HG02981 (cell line): ENCODE data around the gene ZNF483.
"Not testable (repeated sequence)": the region's sequence is repeated elsewhere in the genome, so short reads cannot be mapped to it uniquely, and the experiment has no call there.

ENCODE experiments used
- ATAC-seq: cut with Tn5 transposase; IDR thresholded peaks from one replicate; pipeline ENCODE4 v1.9.1; 2021; ENCODE audit warnings: mild to moderate bottlenecking, moderate library complexity; ENCODE audit not compliant: unreplicated experiment

Gene ZNF483

DNA sequence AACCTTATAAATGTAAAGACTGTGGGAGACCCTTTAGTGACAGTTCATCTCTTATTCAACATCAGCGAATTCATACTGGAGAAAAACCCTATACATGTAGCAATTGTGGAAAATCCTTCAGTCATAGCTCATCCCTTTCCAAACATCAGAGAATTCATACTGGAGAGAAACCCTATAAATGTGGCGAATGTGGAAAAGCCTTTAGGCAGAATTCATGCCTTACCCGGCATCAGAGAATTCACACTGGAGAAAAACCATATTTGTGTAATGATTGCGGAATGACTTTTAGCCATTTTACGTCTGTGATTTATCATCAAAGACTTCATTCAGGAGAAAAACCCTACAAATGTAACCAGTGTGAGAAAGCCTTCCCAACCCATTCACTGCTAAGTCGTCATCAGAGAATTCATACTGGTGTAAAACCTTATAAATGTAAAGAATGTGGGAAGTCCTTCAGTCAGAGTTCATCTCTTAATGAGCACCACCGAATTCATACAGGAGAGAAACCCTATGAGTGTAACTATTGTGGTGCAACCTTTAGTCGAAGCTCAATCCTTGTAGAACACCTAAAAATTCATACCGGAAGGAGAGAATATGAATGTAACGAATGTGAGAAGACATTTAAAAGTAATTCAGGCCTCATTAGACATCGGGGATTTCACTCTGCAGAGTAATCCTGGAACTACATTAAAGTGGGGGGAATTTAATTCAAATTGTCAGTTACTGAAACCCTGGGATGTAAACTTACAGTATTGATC, 17.7 kb downstream of the ZNF483 start:
- no peak for ATAC-seq

DNA sequence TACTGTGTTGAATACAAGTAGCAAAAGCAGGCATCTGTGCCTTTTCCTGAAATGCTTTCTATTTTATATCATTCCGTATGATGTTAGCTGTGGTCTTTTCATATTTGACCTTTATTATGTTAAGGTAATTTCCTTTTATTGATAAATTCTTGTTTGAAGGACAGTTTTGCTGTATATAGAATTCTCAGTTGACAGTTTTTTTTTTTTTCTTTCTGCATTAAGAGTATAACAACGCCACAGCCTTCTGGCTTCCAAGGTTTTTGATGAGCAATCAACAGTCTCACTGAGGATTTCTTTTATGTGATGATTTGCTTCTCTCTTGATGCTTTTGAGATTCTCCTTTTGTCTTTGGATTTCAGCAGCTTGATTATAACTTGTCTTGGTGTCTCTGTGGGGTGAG, 23.6 kb downstream of the ZNF483 start:
- no peak for ATAC-seq

DNA sequence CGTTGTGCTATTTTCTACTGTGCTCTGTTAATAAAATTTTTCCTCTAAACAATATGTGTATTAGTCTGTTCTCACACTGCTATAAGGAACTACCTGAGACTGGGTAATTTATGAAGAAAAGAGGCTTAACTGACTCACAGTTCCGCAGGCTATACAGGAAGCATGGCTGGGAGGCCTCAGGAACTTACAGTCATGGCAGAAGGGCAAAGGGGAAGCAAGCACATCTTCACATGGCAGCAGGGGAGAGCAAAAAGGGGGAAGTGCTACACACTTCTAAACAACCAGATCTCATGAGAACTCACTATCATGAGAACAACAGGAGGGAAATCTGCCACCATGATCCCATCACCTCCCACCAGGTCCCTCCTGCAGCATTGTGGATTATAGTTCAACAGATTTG, 30.4 kb downstream of the ZNF483 start:
- not testable (repeated sequence) for ATAC-seq

DNA sequence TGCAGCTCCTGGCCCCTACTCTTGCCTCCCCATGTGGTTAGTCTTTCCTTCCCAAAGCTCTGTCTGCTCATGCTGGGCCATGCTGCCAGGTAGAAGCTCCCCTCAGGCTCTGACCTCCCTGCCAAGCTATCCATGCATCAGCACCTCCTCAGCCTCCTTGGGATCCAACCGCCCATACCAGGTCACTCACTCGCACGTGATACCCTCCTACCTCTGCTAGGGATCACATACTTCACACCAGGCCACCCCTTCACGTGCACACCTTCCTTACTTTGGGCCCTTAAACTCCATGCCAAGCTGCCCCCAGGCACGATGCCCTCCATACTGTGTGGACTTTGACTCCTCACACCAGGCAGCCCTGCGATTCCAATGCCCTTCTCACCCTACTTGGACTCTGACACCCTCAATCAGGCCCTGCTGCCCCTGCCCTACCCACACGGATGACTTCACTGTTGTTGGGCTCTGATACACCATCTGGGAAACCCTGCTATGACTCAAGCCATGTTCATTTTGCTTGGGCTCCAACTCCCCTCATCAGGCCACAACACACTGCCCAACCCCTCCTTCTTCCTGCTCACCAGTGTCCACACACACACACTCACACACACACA, 34.1 kb downstream of the ZNF483 start:
- ATAC-seq = no peak

DNA sequence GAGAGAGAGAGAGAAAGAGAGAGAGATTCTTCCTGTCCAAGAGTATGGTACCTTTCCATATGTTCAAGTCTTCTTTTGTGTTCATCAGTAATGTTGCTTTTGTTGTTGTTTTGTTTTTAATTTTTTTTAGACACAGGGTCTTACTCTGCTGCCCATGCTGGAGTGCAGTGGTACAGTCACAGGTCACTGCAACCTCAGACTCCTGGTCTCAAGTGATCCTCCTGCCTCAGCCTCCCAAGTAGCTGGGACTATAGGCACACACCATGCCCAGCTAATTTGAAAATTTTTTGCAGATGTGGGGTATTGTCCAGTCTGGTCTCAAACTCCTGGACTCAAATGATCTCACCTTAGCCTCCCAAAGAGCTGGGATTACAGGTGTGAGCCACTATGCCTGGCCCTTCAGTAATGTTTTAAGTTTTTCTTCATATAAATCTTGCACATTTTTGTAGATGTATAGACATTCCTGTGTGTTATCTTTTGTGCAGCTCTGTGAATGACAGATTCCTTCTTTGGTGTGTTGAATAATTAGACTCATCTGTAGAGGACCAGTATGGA, 36.3 kb downstream of the ZNF483 start:
- no peak for ATAC-seq

DNA sequence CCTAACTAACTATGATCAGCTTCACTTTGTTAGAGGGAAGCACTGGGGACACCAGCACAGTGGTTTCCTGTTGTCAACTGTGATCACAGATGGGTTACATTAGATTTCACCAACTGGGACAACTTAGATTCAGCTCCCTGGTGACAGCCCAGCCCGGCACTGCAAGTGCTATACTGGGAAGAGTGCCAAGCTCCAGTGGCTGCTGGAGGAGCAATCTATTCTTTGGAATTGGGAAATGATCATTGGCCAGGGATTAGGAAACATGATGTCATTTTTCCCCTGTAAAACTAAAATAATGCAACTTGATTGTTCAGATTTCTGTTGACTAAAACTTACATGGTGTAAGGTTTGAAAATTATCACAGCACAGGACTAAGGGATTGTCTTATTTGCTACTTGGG, 41.3 kb downstream of the ZNF483 start:
- ATAC-seq = no peak

DNA sequence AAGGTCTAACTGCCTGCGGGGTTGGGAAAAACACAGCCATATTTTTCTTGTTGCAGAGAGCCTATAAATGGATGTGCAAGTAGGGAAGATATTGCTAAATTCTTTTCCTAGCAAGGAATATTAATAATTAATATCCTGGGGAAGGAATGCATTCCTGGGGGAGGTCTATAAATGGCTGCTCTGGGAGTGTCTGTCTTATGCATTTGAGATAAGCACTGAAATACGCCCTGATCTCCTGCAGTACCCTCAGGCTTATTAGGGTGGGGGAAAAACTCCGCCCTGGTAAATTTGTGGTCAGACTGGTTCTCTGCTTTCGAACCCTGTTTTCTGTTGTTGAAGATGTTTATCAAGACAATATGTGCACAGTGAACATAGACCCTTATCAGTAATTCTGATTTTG, 43.1 kb downstream of the ZNF483 start:
- ATAC-seq = not testable (repeated sequence)

DNA sequence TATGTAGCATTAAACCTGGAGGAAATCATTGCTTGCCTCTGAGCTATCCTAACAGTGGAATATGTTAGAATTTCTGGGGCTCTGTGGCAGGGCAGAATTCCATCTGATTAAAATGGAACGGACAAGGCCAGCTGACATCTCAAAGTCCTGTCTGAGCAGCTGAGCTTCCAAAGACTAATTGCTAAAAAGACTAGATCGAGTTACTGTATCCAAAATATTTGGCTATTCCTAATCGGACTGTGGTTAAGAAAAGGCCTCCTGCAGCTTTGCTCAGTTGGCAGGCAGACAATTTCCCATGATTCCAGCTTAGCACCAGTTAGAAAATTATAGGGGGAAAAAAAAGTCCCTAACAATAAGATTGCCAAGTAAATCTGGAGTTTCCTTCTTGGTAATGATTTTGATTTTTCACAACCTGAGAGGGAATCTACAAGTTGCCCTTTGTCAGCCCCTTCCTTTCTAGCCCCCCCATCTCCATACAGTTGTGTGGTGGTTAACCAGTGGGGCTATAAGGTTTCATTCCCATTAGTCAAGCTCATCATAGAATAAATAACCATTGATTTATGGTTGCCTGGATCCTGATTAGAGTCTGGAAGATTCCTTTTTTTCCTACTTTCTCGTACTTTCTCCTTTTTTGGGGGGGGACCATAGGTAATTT, 48.1 kb downstream of the ZNF483 start:
- no peak for ATAC-seq

DNA sequence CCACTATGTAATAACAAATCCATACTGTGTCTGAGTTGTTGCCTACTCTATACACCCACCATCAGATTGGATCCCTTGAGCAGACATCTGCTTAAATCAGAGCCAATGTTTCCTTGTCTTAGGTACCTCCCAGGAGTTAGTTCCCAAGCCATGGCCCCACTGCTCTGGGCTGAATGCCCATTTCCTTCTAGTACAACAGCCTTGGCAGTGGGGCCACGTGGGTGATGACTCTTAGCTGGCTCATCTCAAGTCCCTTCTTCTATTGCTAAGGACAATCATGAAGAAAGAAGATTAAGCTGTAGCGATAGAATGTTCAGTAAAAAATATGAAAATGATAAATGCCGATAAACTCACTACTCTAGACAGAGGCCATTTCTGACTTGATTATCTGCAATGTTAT, 57.9 kb downstream of the ZNF483 start:
- no peak for ATAC-seq

DNA sequence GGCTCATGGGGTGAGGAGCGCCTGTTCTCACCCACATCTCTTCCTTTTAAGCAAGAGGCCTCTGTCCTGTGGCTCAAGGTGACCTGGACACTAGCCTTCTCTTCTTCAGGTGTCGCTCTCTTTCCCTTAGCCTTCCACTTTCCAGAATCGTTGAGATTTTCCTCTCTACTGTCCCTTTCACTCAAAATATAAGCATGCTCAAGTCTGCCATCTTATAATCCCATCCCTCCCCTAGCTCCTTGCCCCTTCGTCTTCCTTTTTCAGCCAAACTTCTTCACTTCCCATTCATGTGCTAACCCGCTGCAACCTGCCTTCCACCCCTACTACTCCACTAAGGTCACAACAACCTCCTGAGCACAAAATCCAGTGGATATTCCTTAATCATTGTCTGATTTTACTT, 61.4 kb downstream of the ZNF483 start:
- ATAC-seq = no peak

DNA sequence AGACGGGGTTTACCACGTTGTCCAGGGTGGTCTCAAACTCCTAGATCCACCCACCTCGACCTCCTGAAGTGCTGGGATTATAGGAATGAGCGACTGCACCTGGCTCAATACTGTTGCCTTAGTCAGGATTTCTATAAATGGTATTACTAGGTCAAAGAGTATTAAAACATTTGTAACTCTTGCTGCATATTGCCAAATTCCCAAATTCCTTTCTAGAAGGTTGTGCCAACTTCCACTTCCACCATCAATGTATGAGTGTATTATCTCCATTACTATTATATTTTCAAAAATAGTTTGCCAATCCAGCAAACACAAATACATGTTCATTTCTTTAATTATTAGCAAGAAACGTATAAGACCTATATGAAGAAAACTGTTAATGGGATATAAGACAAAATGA, 63.9 kb downstream of the ZNF483 start:
- no peak for ATAC-seq

DNA sequence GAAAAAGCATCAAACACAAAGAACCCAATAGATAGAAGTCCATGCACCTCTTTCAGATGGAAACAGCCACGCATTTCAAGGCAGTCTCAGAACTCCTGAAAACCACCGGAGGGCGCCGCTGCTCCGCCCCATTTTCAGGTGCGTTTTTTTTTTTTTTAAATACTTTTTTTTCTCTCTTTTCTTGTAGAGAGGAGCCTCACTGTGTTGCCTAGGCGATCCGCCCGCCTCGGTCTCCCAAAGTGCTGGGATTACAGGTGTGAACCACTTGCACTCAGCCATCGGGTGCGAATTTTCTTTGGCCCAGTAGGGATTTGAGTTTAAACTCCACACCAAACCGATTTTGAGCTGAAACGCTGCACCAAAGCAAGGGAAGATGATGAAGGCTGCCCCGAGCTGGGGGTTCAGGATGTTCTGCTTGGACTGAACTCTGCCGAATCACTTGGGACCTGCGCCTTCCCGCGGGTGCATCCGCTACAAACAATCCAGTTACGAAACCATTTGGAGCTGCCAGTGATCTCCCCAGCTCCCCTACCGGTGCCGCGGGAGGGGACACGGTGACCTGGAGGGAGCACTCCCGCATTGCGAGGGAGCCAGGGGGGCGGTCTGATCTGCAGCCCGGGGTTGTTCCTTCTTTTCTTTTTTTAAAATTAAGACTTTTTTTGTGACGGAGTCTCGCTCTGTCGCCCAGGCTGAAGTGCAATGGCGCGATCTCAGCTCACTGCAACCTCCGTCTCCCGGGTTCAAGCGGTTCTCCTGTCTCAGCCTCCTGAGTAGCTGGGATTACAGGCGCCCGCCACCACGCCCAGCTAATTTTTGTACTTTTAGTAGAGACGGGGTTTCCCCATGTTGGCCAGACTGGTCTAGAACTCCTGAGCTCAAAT, 73.1 kb downstream of the ZNF483 start:
- ATAC-seq = no peak

DNA sequence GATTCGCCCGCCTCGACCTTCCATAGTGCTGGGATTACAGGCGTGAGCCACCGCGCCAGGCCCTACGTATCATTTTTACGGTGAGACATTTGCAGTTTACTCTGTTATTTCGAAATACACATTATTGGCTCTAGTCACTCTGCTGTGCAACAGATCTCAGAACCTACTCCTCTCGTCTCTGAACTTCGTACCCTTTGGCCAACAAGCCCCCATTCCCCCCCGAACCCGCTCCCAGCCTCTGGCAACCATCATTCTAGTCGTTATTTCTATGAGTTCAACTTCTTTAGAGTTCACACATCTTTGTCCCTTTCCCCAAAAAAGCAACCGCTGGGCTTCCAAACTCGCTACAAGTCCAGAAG, 73.7 kb downstream of the ZNF483 start:
- ATAC-seq = no peak

DNA sequence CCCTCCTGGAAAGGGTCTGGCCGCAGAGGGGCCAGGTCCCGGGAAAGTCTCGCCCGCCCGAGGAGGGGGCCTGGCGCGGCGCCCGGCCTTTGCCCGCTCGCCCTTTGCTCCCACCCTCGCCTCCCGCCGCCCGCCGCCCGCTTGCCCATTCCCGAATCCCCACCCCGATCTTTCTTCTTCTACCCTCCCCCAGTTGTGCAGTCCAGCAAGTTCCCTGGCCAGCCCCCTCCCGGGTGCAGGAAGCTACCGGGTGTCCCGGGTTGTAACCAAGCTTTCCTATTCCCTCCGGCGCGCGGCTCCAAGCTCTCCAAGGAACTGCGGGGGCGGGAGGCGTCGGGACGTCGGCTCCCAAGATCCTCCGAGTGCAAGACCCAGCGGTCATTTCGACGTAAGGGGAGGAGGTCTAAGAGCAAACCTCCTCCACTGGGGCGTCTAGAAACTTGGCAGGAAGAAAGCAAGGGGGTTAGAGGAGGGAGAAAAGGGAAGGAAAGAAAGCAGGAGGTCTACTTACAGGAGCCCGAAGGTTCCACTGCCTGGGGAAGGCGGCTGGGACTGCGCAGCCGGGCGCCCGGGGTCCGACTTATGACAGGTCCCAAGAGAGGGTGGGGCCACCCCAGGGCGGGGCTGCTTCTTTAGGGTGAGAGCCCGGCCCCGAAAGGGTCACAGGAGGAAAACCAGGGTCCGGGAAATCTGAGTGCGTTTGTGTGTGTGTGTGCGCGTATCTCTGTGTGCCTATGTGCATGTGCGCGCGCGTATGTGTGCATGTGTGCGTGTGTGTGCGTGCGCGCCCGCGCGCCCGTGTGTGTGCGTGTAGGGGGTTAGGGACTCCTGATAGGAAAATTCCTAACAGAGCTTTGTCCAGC, 74.3 kb downstream of the ZNF483 start, which contains the start of gene PTGR1:
Gene PTGR1, minus strand, starts transcription at position 556 of the 863 bp plus-strand sequence. CDS start 2,225 bp downstream, outside the sequence.
- ATAC-seq = no peak

DNA sequence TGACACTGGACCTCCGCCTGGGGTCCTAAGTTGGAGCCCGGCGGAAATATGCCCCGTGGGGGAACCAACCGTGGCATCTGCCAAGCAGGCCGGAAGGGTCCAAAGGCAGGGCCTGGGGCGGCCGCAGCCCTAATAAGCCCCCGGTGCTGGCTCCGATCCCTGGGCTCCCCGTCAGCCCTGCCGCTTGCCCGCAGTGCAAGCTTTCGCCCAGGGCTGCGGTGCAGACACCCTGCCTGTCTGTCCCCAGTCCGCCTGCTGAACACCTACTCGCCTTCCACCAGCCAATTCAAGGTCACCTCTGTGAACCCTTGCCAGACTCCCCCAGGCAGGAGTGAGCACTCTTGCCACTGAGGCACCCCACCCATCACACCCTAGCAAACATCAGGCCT, 75.0 kb downstream of the ZNF483 start:
- no peak for ATAC-seq

DNA sequence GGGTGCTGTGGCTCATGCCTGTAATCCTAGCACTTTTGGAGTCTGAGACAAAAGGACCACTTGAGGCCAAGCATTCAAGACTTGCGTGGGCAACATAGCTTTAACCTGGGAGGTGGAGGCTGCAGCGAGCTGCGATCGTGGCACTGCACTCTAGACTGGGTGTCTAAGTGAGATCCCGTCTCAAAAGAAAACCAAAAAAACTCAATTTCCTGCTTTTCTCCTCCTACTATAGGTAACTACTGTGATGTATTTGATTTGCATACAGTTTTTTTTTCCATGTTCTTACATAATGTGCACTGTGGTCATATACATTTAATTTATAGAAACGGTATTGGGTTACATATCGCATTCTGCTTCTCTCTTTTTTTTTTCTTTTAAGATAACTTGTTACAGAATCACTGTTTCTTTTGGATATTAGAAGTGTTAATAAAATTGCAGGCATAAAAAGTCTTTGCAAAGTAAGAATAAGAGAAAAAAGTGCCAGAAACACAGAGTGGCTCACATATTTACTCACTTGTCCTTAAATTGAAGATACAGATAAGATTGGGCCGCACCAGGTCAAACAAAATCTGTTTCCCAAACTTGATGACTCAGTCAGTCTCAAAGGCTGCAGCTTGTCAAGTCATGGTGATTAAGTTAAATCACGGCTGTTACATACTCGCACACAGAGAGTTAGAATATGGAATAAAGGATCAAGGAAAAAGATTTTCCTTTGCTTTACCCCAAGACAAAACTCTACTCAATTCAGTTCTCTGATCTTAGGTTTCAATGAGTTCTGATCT, 76.4 kb downstream of the ZNF483 start:
- ATAC-seq = no peak

DNA sequence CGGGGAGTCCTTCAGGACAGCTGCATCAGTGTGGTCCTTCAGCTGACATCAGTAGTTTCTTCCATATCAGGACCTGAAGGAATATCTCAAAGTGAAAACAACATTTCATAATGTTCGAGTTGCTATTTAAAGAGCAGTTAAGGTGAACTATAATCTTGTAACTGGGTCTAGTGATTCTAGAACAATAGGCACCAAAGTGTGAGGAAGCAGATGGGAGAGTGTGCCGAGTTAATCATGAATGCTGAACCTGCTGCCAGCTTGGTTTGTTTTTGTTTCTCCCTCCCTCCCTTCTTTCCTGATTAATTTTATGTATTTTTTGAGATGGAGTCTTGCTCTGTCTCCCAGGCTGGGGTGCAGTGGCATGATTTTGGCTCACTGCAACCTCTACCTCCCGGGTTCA, 78.1 kb downstream of the ZNF483 start:
- ATAC-seq = no peak

DNA sequence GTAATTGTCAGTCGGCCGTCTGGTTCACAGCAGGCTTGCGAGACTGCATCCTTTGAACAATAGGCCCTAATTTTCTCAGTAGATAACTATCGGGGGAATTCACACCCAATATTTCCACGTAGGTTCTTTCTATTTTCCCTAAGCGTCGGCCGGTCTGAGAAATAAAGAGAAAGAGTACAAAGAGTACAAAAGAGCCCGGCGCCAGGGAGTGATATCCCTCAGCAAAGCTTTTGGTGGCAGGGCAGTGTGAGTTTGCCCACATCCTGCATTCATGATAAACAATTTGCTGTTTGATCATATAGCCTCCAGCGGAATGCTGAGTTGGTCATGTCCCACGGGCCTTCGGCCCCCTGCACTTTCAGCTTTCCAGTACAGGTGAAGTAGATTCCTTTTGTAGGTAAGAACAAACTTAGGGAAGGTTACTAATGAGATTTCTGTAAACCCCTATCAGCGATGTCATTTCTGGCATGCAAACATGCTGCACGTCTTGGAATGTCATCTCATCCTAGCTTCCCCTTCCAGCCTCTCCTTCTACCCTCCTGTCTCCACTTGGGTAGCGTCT, 79.2 kb downstream of the ZNF483 start:
- no peak for ATAC-seq

DNA sequence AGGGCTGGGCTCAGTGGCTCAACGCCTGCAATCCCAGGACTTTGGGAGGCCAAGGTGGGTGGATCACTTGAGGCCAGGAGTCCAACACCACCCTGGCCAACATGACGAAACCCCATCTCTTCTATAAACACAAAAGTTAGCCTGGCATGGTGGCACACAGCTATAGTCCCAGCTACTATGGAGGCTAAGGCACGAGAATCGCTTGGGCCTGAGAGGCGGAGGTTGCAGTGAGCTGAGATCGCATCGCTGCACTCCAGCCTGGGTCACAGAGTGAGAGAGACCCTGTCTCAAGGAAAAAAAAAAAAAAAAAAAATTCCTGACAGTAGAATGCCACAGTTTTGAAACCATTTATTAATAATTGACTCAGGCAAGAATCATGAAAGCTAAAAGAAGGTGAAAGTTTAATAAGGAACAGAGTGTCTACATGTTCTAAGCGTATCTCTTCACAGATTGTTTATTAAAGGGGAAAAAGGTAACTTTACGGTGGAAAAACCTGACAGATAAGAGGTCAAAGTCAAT, 80.1 kb downstream of the ZNF483 start:
- ATAC-seq = no peak
